Tibial nerve (tissue), 3 donors: ENCODE measurements around the gene GBE1.

Source experiments
- POLR2A ChIP-seq, 2 donors: fragments of 450-650 bp; IDR thresholded peaks; one replicate each; pipeline ENCODE4 v1.6.1; 2017; ENCODE audit warnings: antibody characterized with exemption in 2 of 2, mild to moderate bottlenecking in 2 of 2, moderate library complexity in 2 of 2
- TF ChIP-seq, protein P1 (sequence below), 5 experiments: fragments of 200-600 bp in 3 of 5; fragments of 450-650 bp in 2 of 5; sonication (generic) in 3 of 5; IDR thresholded peaks; one replicate each; pipeline ENCODE4 v1.5.1; 2016 to 2019; ENCODE audit warnings: antibody characterized with exemption in 5 of 5, mild to moderate bottlenecking in 3 of 5, moderate library complexity in 2 of 5

DNA sequence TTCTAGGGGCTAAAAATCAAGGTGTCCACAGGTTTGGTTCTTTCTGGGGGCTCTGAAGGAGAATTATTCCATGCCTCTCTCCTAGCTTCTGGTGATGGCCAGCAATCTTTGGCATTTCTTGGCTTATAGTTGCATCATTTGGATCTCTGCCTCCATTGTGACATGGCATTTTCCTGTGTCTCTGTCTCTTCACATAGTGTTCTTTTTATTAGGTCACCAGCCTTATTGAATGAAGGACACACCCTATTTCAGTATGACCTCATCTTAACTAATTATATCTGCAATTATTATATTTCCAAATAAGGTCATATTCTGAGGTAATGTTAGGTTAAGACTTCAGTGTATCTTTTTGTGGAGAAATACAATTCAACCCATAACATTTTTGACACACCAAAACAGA lies 3.2 kb upstream of the GBE1 start:
- TF ChIP-seq POLR2A (IDR thresholded peaks at IDR 0.05): no peak
- TF ChIP-seq, protein P1, sequence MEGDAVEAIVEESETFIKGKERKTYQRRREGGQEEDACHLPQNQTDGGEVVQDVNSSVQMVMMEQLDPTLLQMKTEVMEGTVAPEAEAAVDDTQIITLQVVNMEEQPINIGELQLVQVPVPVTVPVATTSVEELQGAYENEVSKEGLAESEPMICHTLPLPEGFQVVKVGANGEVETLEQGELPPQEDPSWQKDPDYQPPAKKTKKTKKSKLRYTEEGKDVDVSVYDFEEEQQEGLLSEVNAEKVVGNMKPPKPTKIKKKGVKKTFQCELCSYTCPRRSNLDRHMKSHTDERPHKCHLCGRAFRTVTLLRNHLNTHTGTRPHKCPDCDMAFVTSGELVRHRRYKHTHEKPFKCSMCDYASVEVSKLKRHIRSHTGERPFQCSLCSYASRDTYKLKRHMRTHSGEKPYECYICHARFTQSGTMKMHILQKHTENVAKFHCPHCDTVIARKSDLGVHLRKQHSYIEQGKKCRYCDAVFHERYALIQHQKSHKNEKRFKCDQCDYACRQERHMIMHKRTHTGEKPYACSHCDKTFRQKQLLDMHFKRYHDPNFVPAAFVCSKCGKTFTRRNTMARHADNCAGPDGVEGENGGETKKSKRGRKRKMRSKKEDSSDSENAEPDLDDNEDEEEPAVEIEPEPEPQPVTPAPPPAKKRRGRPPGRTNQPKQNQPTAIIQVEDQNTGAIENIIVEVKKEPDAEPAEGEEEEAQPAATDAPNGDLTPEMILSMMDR (IDR thresholded peaks at IDR 0.05): no peak
